Measurements from ENCODE around the gene GAS6.
"Not testable (repeated sequence)": the region's sequence is repeated elsewhere in the genome, so short reads cannot be mapped to it uniquely, and the experiment has no call there.

Gene GAS6

GRCh38 chr13:113863524-113864272, at the start of gene GAS6:
GAS6 (minus strand) TSS chr13:113864076; CDS start chr13:113863920, 156 bp downstream.
- no peak for DNase-seq

DNA sequence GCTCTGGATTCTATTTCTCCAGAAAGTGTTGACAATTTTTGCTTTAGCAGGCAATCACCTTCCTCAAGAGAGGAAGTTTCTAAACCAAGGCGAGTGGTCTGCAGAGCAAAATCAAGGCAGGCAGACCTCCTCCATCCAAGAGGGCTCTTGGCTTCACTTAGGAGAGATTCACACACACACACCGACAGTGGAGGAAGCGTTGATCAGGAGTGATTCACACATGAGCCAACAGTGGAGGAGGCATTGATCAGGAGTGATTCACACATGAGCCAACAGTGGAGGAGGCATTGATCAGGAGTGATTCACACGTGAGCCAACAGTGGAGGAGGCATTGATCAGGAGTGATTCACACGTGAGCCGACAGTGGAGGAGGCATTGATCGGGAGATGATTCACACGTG, 49.5 kb upstream of the GAS6 start:
- not testable (repeated sequence) for DNase-seq

DNA sequence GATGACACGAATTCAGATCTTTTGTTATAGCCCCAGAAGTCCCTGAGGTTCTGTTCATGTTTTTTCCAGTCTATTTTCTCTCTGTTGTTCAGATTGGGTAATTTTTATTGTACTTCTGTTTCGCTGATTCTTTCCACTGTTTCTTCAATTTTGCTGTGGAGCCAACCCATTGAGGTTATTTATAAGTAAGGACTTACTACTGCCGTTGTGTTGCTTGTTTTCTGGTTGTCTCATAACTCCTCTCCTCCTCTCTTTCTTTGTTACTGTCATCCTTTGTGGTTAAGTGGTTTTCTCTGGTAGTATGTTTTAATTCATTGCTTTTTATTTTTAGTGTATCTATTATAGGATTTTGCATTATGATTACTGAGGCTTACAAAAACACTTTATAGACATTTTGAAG, 48.7 kb upstream of the GAS6 start:
- no peak for DNase-seq

- DNase-seq = peak; percentile 92 to 93
Observed at GRCh38 chr13:113907635-113908617, 44.0 kb upstream of the GAS6 start.

DNA sequence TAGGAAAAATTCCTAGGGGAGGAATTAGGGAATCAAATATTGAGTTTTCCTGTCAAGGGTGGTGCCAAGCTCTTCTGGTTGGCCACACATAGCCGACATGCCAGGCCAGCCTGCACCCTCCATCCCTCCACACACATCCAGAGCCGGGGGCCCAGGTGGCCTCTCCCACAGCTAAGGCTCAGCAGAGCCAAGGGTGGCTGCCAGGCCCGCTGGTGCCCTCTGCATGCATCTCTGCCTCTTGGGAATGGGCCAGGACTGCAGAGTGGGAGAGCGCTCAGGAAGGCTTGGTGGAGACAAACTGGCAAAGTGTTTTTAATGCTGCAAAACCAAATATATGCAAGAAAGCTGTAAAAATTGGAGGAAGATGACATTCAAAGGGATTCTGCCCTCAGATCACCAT, 42.7 kb upstream of the GAS6 start:
- DNase-seq = peak; percentile 38 to 81

DNA sequence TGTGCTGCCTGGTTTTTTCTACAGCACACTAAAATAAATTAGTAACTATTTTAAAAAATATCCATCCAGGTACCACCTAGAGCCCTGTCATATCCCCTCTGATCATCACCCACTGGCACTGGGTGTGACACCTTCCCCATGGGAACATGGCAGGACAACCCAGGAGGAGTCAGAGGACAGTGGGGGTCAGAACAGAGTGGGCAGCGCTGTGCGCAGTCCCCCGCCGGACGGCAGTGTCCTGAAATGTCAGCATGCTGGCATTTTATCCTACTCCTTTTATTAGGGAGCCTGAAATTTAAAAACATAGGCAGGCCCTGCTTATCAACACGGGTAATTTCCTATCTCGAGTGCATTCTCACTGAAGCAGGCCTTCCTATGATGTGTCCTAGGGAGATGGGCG, 42.1 kb upstream of the GAS6 start:
- DNase-seq = no peak

- DNase-seq = no peak
Observed at GRCh38 chr13:113905018-113905417, 41.1 kb upstream of the GAS6 start.

DNA sequence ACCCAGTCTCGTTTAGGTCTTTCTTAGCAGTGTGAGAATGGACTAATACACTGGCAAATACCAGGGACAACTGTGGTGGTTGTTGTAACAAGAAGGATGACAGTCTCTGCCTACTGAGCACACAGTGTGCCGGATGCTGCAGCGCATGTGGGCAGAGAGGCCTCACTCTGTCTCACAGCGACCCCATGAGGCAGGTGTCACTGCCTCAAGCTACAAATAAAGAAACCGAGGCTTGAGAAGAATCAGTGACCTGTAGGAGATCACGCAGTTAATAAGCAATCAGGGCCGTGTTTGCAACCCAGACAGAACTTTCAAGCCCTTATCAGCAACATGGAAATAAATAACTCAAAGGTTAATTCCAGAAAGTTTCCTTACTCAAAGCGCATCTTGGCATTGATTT, 40.5 kb upstream of the GAS6 start:
- DNase-seq = peak; percentile 81 to 88

- no peak for DNase-seq
Observed at GRCh38 chr13:113903912-113904311, 40.0 kb upstream of the GAS6 start.

DNA sequence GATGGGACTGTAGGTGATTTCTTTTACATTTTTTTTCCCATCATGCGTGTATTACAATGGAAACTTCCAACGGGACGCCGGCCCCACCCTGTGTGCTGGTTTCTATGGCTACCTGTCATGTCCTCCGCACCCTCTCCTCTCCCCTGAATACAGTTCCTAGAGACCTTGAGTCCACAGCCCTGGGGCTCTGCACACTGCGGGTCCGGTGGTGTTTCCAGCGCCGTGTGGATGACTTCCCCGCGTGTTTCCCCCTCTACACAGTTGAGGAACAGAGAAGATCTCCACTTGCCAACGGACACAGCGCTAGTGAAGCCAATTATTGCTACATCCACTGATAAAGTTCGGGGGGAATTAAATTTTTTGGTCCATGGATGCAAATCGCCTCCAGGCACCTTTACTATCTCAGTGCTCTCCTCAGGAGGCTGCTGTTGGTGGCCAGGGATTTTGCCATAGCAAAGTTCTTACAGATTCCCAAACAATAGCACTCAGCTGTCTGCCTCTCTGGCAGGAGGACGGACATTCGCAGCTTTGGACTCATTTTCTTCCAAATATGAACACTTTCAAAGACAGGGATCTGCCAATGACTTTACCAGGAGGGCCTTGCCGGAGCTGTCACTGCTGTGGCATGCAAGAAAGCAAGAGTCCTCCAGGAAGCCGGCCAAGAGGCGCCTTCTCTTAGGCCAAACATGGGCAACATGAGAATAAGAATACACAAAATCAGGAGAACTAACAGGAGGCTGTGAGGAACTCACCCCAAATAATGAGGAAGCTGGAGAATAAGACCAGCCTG, 39.3 kb upstream of the GAS6 start:
- DNase-seq = no peak

- no peak for DNase-seq
Observed at GRCh38 chr13:113902481-113902880, 38.6 kb upstream of the GAS6 start.

DNA sequence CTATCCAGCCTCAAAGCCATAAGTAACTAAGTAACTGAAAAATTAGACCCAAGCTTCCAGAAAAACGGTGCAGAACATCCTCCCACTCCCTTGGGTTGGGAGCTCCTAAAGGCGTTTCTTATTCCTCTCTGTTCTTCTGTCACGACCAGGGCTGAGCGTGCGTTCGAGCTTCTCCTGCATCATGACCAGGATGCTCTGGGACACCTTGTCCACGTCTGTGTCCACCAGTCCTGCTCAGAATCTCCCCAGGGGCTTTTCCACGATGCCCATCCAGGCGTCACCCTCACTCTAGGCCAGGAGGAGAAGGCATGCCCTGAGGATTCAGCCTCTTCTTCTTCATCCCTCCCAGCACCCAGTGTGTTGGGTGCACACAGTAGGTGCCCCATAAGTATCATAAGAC, 37.8 kb upstream of the GAS6 start:
- no peak for DNase-seq

GRCh38 chr13:113901231-113901630, 37.4 kb upstream of the GAS6 start:
- DNase-seq = no peak

- DNase-seq = no peak
Observed at GRCh38 chr13:113900646-113901045, 36.8 kb upstream of the GAS6 start.

GRCh38 chr13:113898391-113898790, 34.5 kb upstream of the GAS6 start:
- no peak for DNase-seq

- no peak for DNase-seq
Observed at GRCh38 chr13:113897966-113898365, 34.1 kb upstream of the GAS6 start.

DNA sequence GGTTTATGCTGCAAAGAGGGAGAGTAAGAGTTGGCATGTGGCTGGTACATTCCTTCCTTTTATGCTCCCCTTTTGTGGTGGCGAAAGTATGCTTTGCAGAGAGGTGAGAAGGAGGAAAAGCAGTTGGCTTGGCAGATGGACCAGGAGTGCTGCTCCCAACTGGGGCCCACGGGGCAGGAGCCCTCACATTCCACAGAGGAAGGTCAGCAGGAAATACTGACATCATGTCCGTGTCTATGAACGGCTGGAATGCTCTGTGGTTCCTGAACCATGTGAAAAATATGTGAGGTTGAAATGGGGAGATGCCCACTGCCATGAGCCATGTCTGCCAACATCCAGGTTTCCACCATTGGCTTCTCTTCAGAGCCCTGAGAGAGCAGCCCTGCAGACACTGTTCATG, 33.3 kb upstream of the GAS6 start:
- no peak for DNase-seq

- DNase-seq = no peak
Observed at GRCh38 chr13:113895436-113895835, 31.6 kb upstream of the GAS6 start.

DNA sequence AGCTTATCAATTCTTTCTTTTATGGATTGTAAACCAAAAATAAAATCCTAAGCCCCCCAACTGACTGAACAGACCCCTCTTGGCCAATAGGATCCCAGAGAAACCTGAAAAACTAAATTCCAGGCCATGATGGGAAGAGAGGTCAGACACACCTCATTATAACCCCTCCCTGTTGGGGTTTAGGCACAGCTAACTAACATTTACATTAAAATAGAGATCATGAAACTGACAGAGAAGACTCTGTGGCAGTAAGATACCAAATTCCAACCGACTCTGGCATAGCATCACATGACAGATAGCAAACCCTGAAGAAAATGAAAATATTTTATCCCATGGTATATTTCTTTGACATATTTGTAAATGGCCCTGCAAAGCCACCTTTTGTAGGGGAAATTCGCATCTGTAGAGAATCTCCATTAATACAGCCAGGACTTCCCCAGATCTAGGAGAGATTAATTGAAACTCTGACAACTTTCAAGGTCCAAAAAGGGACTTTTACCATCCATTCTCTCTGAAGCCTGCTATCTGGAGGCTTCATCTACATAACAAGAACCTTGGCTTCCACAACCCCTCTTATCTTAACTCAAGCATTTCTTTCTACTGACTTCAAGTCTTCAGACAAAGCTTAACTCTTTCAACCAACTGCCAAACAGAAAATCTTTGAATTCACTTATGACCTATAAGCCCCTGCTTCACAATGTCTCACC, 27.1 kb upstream of the GAS6 start:
- DNase-seq = no peak

GRCh38 chr13:113889467-113889866, 25.6 kb upstream of the GAS6 start:
- DNase-seq = no peak

DNA sequence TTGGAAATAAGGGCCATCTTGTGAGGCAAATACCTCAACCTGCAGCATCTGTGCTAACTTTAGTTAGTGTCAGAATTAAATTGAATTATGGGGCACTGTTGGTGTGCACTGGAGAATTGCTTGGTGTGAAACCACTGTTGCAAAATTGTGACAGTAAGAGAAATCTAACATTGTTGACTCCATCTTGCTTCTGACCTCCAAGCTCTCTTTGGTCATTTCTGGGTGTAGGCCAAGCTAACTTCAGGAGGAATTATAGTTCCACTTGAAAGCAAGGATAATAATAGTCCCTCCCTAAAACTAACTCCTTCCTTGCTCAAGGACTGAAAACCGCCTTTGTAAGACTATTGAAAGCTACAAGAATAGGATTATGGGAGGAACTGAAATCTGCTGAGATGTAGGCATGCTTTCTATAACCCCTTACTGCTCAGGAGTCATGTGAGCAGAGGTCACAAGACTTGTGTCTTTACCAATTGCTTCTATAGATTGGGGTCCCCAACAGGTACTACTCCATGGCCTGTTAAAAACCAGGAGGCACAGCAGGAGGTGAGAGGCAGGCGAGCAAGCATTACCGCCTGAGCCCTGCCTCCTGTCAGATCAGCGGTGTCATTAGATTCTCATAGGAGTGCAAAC, 24.9 kb upstream of the GAS6 start:
- no peak for DNase-seq

GRCh38 chr13:113887700-113888201, 23.9 kb upstream of the GAS6 start:
- DNase-seq = no peak
